WTC11 (cell line): ENCODE results near the gene KLHL9. TPM values are rescaled to one million over a fixed set of nuclear protein-coding genes. Genes with fewer than 3 reads are reported as not detected.

ENCODE experiments used
- ATAC-seq: fragments of 200-7000 bp; cut with Tn5 transposase; 2 replicates; pipeline ENCODE4 v1.10.0; 2021; ENCODE audit warnings: mild to moderate bottlenecking, moderate library complexity
- CTCF ChIA-PET: fragments of 300-600 bp; sonication (Branson Sonifier 250); formaldehyde crosslinking; loops from one replicate; lab custom pipeline; 2021; ENCODE audit warnings: antibody characterized with exemption; lab: Charles Lee
- POLR2A ChIA-PET: fragments of 350-600 bp; sonication (Branson Sonifier 250); formaldehyde crosslinking; loops from one replicate; lab custom pipeline; 2021; ENCODE audit warnings: antibody characterized with exemption; lab: Charles Lee
- DNase-seq: peaks from one replicate; pipeline ENCODE4 v3.0.0; 2021; ENCODE audit warnings: low spot score
- H3K27ac Mint-ChIP-seq: 2 replicates; pipeline ENCODE4 v1.8.0; 2021; ENCODE audit warnings: mixed read lengths
- H3K27me3 Mint-ChIP-seq: 2 replicates; pipeline ENCODE4 v1.8.0; 2021; ENCODE audit warnings: low read depth, mild to moderate bottlenecking, moderate library complexity, mixed read lengths
- H3K36me3 Mint-ChIP-seq: 2 replicates; pipeline ENCODE4 v1.8.0; 2021; ENCODE audit warnings: mixed read lengths
- H3K4me1 Mint-ChIP-seq: 2 replicates; pipeline ENCODE4 v1.8.0; 2022; ENCODE audit warnings: mixed read lengths
- H3K4me3 Mint-ChIP-seq: 2 replicates; pipeline ENCODE4 v1.8.0; 2021; ENCODE audit warnings: mild to moderate bottlenecking, moderate library complexity, mixed read lengths
- H3K9me3 Mint-ChIP-seq: 2 replicates; pipeline ENCODE4 v1.8.0; 2021; ENCODE audit warnings: mixed read lengths
- ATF1 ChIP-seq: sonication (generic); formaldehyde crosslinking; IDR thresholded peaks from 2 replicates; pipeline ENCODE4 v1.8.1; 2023; ENCODE audit warnings: mild to moderate bottlenecking, moderate library complexity, missing genetic modification reagents
- ATF3 ChIP-seq: sonication (generic); formaldehyde crosslinking; conservative IDR thresholded peaks from 2 replicates; pipeline ENCODE4 v1.8.1; 2022; ENCODE audit warnings: mild to moderate bottlenecking, missing genetic modification reagents
- ATF6 ChIP-seq: sonication (generic); formaldehyde crosslinking; IDR thresholded peaks from 2 replicates; pipeline ENCODE4 v1.8.1; 2023; ENCODE audit warnings: mild to moderate bottlenecking, missing genetic modification reagents
- CDX4 ChIP-seq: fragments of 250-450 bp; sonication (Bioruptor Pico); IDR thresholded peaks from 2 replicates; pipeline ENCODE4 v1.9.0; 2021; ENCODE audit warnings: moderate library complexity, mild to moderate bottlenecking, inconsistent platforms, borderline replicate concordance
- ETV6 ChIP-seq: sonication (generic); formaldehyde crosslinking; IDR thresholded peaks from 2 replicates; pipeline ENCODE4 v1.8.1; 2022; ENCODE audit warnings: mild to moderate bottlenecking, missing genetic modification reagents
- FOXK1 ChIP-seq: sonication (generic); formaldehyde crosslinking; IDR thresholded peaks from 2 replicates; pipeline ENCODE4 v1.8.0; 2022; ENCODE audit warnings: mild to moderate bottlenecking, moderate library complexity, missing genetic modification reagents
- GABPB1 ChIP-seq: sonication (generic); formaldehyde crosslinking; IDR thresholded peaks from 2 replicates; pipeline ENCODE4 v1.8.1; 2023; ENCODE audit warnings: mild to moderate bottlenecking, missing genetic modification reagents
- GRHL2 ChIP-seq: fragments of 250-450 bp; sonication (Bioruptor Pico); IDR thresholded peaks from 2 replicates; pipeline ENCODE4 v1.8.0; 2022; ENCODE audit warnings: mild to moderate bottlenecking, moderate library complexity; ENCODE audit not compliant: insufficient replicate concordance, severe bottlenecking
- IRF2 ChIP-seq: sonication (generic); formaldehyde crosslinking; IDR thresholded peaks from 2 replicates; pipeline ENCODE4 v1.8.0; 2022; ENCODE audit warnings: low read depth, missing genetic modification reagents, borderline replicate concordance
- MLX ChIP-seq: sonication (generic); formaldehyde crosslinking; IDR thresholded peaks from 2 replicates; pipeline ENCODE4 v1.8.1; 2023; ENCODE audit warnings: mild to moderate bottlenecking, missing genetic modification reagents, moderate library complexity
- PRRX2 ChIP-seq: fragments of 250-450 bp; sonication (Bioruptor Pico); IDR thresholded peaks from 2 replicates; pipeline ENCODE4 v1.8.0; 2021; ENCODE audit warnings: mild to moderate bottlenecking
- RELA ChIP-seq: sonication (generic); formaldehyde crosslinking; IDR thresholded peaks from 2 replicates; pipeline ENCODE4 v1.8.1; 2022; ENCODE audit warnings: missing genetic modification reagents, mild to moderate bottlenecking, borderline replicate concordance
- RORB ChIP-seq: fragments of 250-450 bp; sonication (Bioruptor Pico); IDR thresholded peaks from 2 replicates; pipeline ENCODE4 v1.9.0; 2021; ENCODE audit warnings: mild to moderate bottlenecking
- SOX15 ChIP-seq: fragments of 250-450 bp; sonication (Bioruptor Pico); IDR thresholded peaks from 2 replicates; pipeline ENCODE4 v1.9.0; 2021; ENCODE audit warnings: mild to moderate bottlenecking
- USF2 ChIP-seq: sonication (generic); formaldehyde crosslinking; IDR thresholded peaks from 2 replicates; pipeline ENCODE4 v1.8.1; 2023; ENCODE audit warnings: mild to moderate bottlenecking, missing genetic modification reagents, moderate library complexity
- ZBTB43 ChIP-seq: sonication (generic); formaldehyde crosslinking; IDR thresholded peaks from 2 replicates; pipeline ENCODE4 v1.8.1; 2023; ENCODE audit warnings: mild to moderate bottlenecking, missing genetic modification reagents
- ZNF232 ChIP-seq: sonication (generic); formaldehyde crosslinking; IDR thresholded peaks from 2 replicates; pipeline ENCODE4 v1.8.0; 2022; ENCODE audit warnings: mild to moderate bottlenecking, missing genetic modification reagents
- ZNF281 ChIP-seq: sonication (generic); formaldehyde crosslinking; IDR thresholded peaks from 2 replicates; pipeline ENCODE4 v1.8.0; 2023; ENCODE audit warnings: mild to moderate bottlenecking, missing genetic modification reagents
- ZNF396 ChIP-seq: fragments of 250-450 bp; sonication (Bioruptor Pico); IDR thresholded peaks from 2 replicates; pipeline ENCODE4 v1.8.0; 2021; ENCODE audit warnings: mild to moderate bottlenecking, moderate library complexity, borderline replicate concordance
- ZNF532 ChIP-seq: fragments of 250-450 bp; sonication (Bioruptor Pico); IDR thresholded peaks from 2 replicates; pipeline ENCODE4 v1.9.0; 2021; ENCODE audit warnings: mild to moderate bottlenecking, borderline replicate concordance
- ZNF671 ChIP-seq: fragments of 250-450 bp; sonication (Bioruptor Pico); IDR thresholded peaks from 2 replicates; pipeline ENCODE4 v1.8.0; 2021; ENCODE audit warnings: mild to moderate bottlenecking
- total RNA-seq: library from RNA; stranded (reverse); gene quantifications from 3 replicates; pipeline ENCODE4 v1.2.3, GENCODE V29; 2021

Gene KLHL9
- total RNA-seq, 1 experiment from 2014 or later, result 17.4 TPM

GRCh38 chr9:21336457-21336856 is 1.3 kb upstream of the KLHL9 start (continued):
- TF ChIP-seq ZBTB43 (CRISPR knock-in tag) (no peak), ATF6 (CRISPR knock-in tag) (no peak), ZNF281 (no peak), PRRX2 (CRISPR knock-in tag) (no peak), ZNF671 (no peak)

GRCh38 chr9:21333226-21333625 is 2.0 kb downstream of the KLHL9 start:
- peaks cover 16% of the 10 kb centered on the region for H3K36me3 Mint-ChIP-seq
- CTCF ChIA-PET, result interaction anchor here (0.7 to 1.1 kb wide), 2 partner anchors 63 to 80 kb away, joined by 3 read pairs; no protein-coding TSS in a partner anchor
- DNase-seq, result no peak
- H3K4me3 Mint-ChIP-seq, result peak overlapping the region; percentile 93
- no peak for ATAC-seq
- peaks cover 37% of the 10 kb centered on the region for H3K4me1 Mint-ChIP-seq
- H3K27me3 Mint-ChIP-seq, result peaks cover 4% of the 10 kb centered on the region; the same call in 1 of the 2 replicates
- POLR2A ChIA-PET, result no interaction called here
- H3K9me3 Mint-ChIP-seq, result no peaks in the 10 kb centered on the region
- H3K27ac Mint-ChIP-seq, result no peak overlapping the region
- TF ChIP-seq FOXK1 (CRISPR knock-in tag) (no peak), ATF3 (CRISPR knock-in tag) (no peak), RORB (CRISPR knock-in tag) (no peak), RELA (no peak), GABPB1 (CRISPR knock-in tag) (no peak), ATF1 (CRISPR knock-in tag) (no peak), SOX15 (CRISPR knock-in tag) (no peak), PRRX2 (CRISPR knock-in tag) (no peak), ZNF671 (no peak), ZNF532 (CRISPR knock-in tag) (no peak), USF2 (CRISPR knock-in tag) (no peak), MLX (CRISPR knock-in tag) (no peak), ZNF232 (CRISPR knock-in tag) (no peak), CDX4 (no peak), IRF2 (no peak), ETV6 (no peak), ZNF396 (CRISPR knock-in tag) (no peak), GRHL2 (CRISPR knock-in tag) (no peak)
